ENCODE data around the gene BRMS1L.

GRCh38 chr14:35819591-35820540 lies 6.3 kb upstream of the BRMS1L start:
- TF ChIP-seq TFAP4 (IDR thresholded peaks at IDR 0.05; ENCODE audit: borderline replicate concordance, low read depth) (no peak), PLRG1 (conservative IDR thresholded peaks at IDR 0.05) (no peak), PBX2 (CRISPR knock-in tag; IDR thresholded peaks at IDR 0.05) (no peak), CTCF (CRISPR knock-in tag; IDR thresholded peaks at IDR 0.05) (no peak), MEIS1 (CRISPR knock-in tag; IDR thresholded peaks at IDR 0.05; ENCODE audit: borderline replicate concordance) (no peak), ZBTB1 (CRISPR knock-in tag; IDR thresholded peaks at IDR 0.05; ENCODE audit: borderline replicate concordance) (no peak), MAFF (IDR thresholded peaks at IDR 0.05; ENCODE audit: low read depth, low read length) (no peak), PLSCR1 (CRISPR knock-in tag; IDR thresholded peaks at IDR 0.05; ENCODE audit: borderline replicate concordance) (no peak), ZBTB34 (CRISPR knock-in tag; IDR thresholded peaks at IDR 0.05) (no peak), SCMH1 (CRISPR knock-in tag; IDR thresholded peaks at IDR 0.05; ENCODE audit: borderline replicate concordance) (no peak), NR2F6 (IDR thresholded peaks at IDR 0.05) (no peak), NR2F6 (CRISPR knock-in tag; IDR thresholded peaks at IDR 0.05) (no peak)

All from HepG2 (cell line).